Measurements from ENCODE around the gene PCGF1. TPM values are rescaled to one million over a fixed set of nuclear protein-coding genes. Genes with fewer than 3 reads are reported as not detected.
A peak's percentile ranks its signal among the peaks of the same experiment; 100 is the strongest.

The PCGF1 gene
- total RNA-seq, 2 experiments from 2014 or later, result 9.9 to 15.9 TPM

DNA sequence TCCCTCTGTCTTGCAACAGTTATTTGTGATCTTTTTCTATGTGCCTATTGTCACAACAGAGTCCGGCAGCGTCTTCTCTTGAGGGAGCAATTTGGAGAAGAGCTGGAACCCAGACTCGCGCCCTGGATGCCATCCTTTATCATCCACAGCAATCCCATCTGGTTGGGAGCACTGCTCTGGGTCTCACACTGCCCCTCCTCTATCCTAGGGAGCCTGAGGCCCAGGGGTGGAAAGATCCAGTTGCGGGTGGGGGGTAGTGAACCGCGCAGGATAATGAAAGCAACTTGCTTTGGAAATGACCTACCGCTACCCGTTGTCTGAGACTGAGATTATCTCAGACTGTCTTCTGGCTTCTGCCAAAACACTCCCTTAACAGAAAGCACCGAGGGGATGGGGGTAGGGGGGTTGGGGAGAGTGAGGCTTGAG is 48.5 kb downstream of the PCGF1 start:
- no TSS peak for BruUV-seq (replicated peaks)
- POLR2A ChIA-PET, result interaction anchor here (0.7 to 3.1 kb wide), 7 partner anchors 8 to 524 kb away, joined by 3 to 25 read pairs (median 5); partner anchors contain the start of genes CCDC142, MRPL53 and TTC31
- H3K36me3 ChIP-seq (ENCODE audit: insufficient read depth, low read length), result peaks cover 35% of the 10 kb centered on the region

DNA sequence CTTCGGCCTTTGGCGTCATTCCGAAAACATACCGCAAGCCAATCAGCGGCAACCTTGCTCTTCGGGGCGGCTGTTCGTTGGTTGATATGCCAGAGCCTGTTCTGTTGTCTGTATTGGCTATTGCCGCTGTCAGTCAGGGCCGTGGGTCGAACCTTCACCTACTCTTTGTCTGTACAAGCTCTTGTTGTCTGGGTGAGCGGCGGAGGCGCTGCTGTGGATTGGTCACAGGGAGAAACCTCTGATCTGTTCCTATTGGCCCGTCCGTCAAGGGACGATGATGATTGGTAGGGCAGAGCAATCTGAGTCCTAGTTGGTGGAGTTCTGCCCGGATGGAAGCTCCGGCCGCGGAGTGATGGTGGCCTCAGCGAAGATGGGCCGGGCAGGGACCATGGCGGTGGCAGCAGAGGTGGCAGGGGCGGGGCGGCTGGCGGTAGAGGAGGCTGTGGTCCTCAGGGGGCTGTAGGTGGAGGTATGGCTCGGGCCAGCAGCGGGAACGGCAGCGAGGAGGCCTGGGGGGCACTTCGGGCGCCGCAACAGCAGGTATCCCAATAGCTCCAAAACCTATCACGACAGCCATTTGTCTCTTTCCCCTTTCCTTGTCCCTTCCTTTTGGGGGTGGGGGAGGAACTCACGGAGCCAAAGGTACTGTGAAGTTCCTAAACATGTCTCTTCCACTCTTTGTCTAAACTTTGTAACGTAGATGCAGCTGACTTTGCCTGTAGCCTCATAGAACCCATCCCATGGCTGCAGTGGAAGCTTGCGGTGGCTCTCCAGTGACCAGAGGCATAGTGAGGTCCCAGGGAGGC is 49.2 kb downstream of the PCGF1 start, which contains the start of gene WBP1:
WBP1 (plus strand) TSS at position 307 of the 806 bp plus-strand sequence; CDS start at position 472, 165 bp downstream.
- DNase-seq (ENCODE audit: low spot score), result peak; percentile 100
- intact Hi-C loops (cut with micrococcal nuclease; ENCODE audit: unreplicated experiment), result no loop called here
- peak within 1 kb of the TSS; percentile 92 for H3K27ac ChIP-seq (ENCODE audit: low read depth, low read length, poor library complexity, severe bottlenecking)
- no peaks in the 10 kb centered on the region for H4K20me1 ChIP-seq (ENCODE audit: insufficient read depth, low read length)
- ChIA-PET CTCF (ENCODE audit: unreplicated experiment) (interaction anchor here (0.6 to 1.0 kb wide), 2 partner anchors 15 to 18 kb away, joined by 3 to 6 read pairs; no protein-coding TSS in a partner anchor), POLR2A (interaction anchor here (0.6 to 3.1 kb wide), 14 partner anchors 9 to 1075 kb away, joined by 3 to 25 read pairs (median 4); partner anchors contain the start of genes CCDC142, MRPL53 and TTC31)
- H3K4me3 ChIP-seq (ENCODE audit: low read depth, low read length, poor library complexity, severe bottlenecking), result peak within 1 kb of the TSS; percentile 98
- peak within 1 kb of the TSS; percentile 100 for H3K4me2 ChIP-seq (ENCODE audit: low read length)
- peaks cover 35% of the 10 kb centered on the region for H3K36me3 ChIP-seq (ENCODE audit: insufficient read depth, low read length)
- H3K9me3 ChIP-seq (ENCODE audit: low read length), result no peaks in the 10 kb centered on the region
- TF ChIP-seq CTCF (conservative IDR thresholded peaks at IDR 0.05; ENCODE audit: low read length) (no peak), EZH2phosphoT487 (IDR thresholded peaks at IDR 0.05; ENCODE audit: borderline replicate concordance, low read depth, low read length) (no peak)
- peak within 1 kb of the TSS; percentile 77 for H2AFZ ChIP-seq (ENCODE audit: low read length)
- TSS peak; percentile 58 for BruUV-seq (replicated peaks)
- H3K79me2 ChIP-seq (ENCODE audit: insufficient read depth, low read depth, low read length), result peaks cover 22% of the 10 kb centered on the region
- H3K9me2 ChIP-seq (ENCODE audit: insufficient read depth, low read length), result no peaks in the 10 kb centered on the region
- peaks cover 29% of the 10 kb centered on the region for H3K4me1 ChIP-seq (ENCODE audit: insufficient read depth, low read length, poor library complexity, severe bottlenecking)

More for the DNA sequence above, 48.5 kb downstream of the PCGF1 start:
- Histone ChIP-seq H3K27ac (ENCODE audit: low read depth, low read length, poor library complexity, severe bottlenecking) (peak overlapping the region; percentile 48), H2AFZ (ENCODE audit: low read length) (0 out of 2 replicates have a peak overlapping the region, but pooled peaks have one; percentile 8), H3K79me2 (ENCODE audit: insufficient read depth, low read depth, low read length) (peaks cover 22% of the 10 kb centered on the region), H3K9me2 (ENCODE audit: insufficient read depth, low read length) (no peaks in the 10 kb centered on the region), H3K4me1 (ENCODE audit: insufficient read depth, low read length, poor library complexity, severe bottlenecking) (peaks cover 26% of the 10 kb centered on the region), H4K20me1 (ENCODE audit: insufficient read depth, low read length) (no peaks in the 10 kb centered on the region), H3K4me2 (ENCODE audit: low read length) (peak overlapping the region; percentile 100), H3K4me3 (ENCODE audit: low read depth, low read length, poor library complexity, severe bottlenecking) (peak overlapping the region; percentile 98), H3K9me3 (ENCODE audit: low read length) (no peaks in the 10 kb centered on the region)
- intact Hi-C loops (cut with micrococcal nuclease; ENCODE audit: unreplicated experiment), result no loop called here
- TF ChIP-seq EZH2phosphoT487 (IDR thresholded peaks at IDR 0.05; ENCODE audit: borderline replicate concordance, low read depth, low read length) (no peak), CTCF (conservative IDR thresholded peaks at IDR 0.05; ENCODE audit: low read length) (no peak)
- CTCF ChIA-PET (ENCODE audit: unreplicated experiment), result no interaction called here
- DNase-seq (ENCODE audit: low spot score), result no peak
